Retinal pigment epithelial cell (primary cell): ENCODE measurements around the gene TLCD1.
"Not testable (repeated sequence)": the region's sequence is repeated elsewhere in the genome, so short reads cannot be mapped to it uniquely, and the experiment has no call there.

Experiments used
- DNase-seq: peaks from one replicate; pipeline ENCODE4 v3.0.0-alpha.2; 2010; ENCODE audit warnings: low read depth
- H3K4me3 ChIP-seq: 2 replicates; pipeline ENCODE4 v1.5.1; 2011; ENCODE audit warnings: mild to moderate bottlenecking, low read length, control low read depth, moderate library complexity
- TF ChIP-seq, protein P1 (sequence below): conservative IDR thresholded peaks from 2 replicates; pipeline ENCODE4 v1.5.1; 2011; ENCODE audit warnings: low read depth, low read length, control low read depth, inconsistent platforms

The TLCD1 gene

DNA sequence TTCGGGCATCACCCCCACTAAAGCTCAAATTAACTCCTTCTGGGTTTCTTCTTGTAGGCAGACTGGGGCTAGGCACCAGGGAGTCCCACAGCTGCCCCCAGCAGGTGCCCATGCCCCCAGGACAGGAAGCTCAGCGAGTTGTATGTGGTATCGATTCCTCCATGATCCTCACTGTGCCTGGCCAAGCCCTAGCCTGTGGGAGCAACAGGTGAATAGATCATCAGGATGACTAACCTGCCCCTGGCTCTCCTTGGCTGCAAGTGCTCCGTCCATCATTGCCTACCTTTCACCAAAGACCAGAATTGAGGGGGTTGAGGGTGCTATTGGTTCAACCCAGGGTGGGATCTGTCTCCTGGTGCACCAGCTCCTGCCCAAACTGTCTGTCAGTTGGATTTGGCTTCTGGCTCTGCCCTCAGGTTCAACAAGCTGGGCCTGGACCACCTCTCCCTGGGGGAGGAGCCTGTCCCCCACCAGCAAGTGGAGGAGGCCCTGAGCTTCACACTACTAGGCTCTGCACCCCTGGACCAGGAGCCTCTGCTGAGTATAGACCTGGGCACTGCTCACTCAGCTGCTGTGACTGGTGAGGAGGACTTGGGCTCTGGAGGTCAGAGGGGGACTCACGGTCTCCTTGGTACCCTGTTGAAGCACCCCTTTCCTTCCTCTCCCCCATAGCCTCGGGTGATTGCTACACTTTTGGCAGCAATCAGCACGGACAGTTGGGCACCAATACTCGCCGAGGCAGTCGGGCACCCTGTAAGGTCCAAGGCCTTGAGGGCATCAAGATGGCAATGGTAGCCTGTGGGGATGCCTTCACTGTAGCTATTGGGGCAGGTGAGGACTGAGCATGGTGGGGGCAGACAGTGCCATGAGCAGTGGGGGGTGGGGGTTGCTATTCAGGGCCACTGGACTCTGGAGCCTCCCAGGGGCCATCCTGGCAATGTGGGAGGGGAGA, 14.6 kb upstream of the TLCD1 start:
- no peak overlapping the region for H3K4me3 ChIP-seq
- DNase-seq = no peak

GRCh38 chr17:28738680-28739384, 12.8 kb upstream of the TLCD1 start:
- no peak overlapping the region for H3K4me3 ChIP-seq
- TF ChIP-seq, protein P1, sequence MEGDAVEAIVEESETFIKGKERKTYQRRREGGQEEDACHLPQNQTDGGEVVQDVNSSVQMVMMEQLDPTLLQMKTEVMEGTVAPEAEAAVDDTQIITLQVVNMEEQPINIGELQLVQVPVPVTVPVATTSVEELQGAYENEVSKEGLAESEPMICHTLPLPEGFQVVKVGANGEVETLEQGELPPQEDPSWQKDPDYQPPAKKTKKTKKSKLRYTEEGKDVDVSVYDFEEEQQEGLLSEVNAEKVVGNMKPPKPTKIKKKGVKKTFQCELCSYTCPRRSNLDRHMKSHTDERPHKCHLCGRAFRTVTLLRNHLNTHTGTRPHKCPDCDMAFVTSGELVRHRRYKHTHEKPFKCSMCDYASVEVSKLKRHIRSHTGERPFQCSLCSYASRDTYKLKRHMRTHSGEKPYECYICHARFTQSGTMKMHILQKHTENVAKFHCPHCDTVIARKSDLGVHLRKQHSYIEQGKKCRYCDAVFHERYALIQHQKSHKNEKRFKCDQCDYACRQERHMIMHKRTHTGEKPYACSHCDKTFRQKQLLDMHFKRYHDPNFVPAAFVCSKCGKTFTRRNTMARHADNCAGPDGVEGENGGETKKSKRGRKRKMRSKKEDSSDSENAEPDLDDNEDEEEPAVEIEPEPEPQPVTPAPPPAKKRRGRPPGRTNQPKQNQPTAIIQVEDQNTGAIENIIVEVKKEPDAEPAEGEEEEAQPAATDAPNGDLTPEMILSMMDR = no peak
- DNase-seq = no peak

More for the DNA sequence above, 14.6 kb upstream of the TLCD1 start:
- TF ChIP-seq, protein P1 = no peak

- no peak overlapping the region for H3K4me3 ChIP-seq
- no peak for DNase-seq
- TF ChIP-seq, protein P1 = no peak
Observed at GRCh38 chr17:28737770-28738679, 12.0 kb upstream of the TLCD1 start.

DNA sequence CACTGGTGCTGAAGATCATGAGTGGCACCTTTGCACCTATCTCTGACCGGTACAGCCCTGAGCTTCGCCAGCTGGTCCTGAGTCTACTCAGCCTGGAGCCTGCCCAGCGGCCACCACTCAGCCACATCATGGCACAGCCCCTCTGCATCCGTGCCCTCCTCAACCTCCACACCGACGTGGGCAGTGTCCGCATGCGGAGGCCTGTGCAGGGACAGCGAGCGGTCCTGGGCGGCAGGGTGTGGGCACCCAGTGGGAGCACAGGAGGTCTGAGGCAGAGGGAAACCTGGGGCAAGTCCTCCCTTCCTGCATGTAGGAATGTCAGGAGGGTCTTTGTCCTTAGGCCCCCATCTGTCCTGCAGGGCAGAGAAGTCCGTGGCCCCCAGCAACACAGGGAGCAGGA, 11.3 kb upstream of the TLCD1 start:
- DNase-seq = no peak
- TF ChIP-seq, protein P1 = no peak

GRCh38 chr17:28735913-28736769, 10.1 kb upstream of the TLCD1 start:
- not testable (repeated sequence) for H3K4me3 ChIP-seq, DNase-seq

More for the DNA sequence above, 11.3 kb upstream of the TLCD1 start:
- no peak overlapping the region for H3K4me3 ChIP-seq

DNA sequence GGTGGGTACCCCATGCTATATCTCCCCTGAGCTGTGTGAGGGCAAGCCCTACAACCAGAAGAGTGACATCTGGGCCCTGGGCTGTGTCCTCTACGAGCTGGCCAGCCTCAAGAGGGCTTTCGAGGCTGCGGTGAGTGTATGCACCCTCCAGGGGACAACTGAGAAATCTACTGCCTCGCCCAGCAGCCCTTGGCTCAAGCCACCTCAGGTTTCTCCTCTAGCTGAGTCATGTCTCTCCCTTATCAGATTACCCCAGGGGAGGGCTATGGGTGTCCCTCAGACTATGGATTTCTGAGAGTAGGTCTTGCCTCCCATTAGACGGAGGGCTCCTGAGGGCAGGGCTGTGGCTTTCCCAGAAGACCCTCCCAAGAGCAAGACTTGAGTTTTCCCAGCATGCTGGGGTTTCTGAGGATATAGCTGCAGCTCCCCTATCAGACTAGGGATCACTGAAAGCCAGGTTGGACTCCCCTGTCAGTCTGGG, 9.2 kb upstream of the TLCD1 start:
- no peak for DNase-seq
- TF ChIP-seq, protein P1 = no peak
- H3K4me3 ChIP-seq = no peak overlapping the region
